ENCODE results near the gene TTC21A. TPM values are rescaled to one million over a fixed set of nuclear protein-coding genes. Genes with fewer than 3 reads are reported as not detected.

The TTC21A gene
- total RNA-seq, 4 donors from 2014 or later: 0.33 to 4.3 (median 1.1) TPM

DNA sequence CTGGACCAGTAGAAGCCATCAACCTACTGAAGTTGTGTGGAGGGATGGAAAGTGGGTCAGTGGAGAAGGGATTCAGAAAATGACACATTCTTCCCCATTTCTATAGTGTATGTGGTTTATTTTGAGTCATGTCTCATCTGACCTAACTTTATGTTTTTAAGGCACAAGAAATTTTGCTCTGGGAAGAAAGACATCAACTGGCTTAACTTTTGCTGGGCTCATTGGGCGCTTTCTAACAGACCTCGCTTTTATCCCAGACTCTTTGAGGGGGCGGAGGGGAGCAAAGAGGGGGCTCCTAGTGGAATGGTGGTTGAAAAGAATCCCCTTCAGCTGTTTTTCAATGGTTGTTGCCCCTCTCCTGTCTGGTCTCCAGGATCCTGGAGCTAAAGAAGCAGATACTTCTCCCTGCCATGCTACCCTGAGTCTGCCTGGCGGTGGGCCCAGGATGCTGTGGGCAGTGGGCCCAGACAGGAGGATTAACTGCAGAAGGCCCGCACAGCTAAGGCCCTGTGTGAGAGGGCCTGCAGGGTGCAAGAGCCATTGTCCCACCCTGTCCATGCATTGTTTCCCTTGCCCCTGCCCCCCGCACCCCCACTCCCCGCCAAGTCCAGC, 31.4 kb downstream of the TTC21A start:
- H3K36me3 ChIP-seq: peaks cover 0 to 22% of the 10 kb centered on the region in 2 donors
- H3K9me3 ChIP-seq: no peaks in the 10 kb centered on the region
- DNase-seq (peak in 1 of 2 donors; percentile 72), ATAC-seq (peak in 1 of 2 donors; percentile 20)
- peaks cover 25 to 39% of the 10 kb centered on the region in 2 donors for H3K4me1 ChIP-seq
- H3K27me3 ChIP-seq: no peaks in the 10 kb centered on the region
- peak overlapping the region in 1 of 4 donors; percentile 99 for H3K27ac ChIP-seq
- intact Hi-C loops (cut with DNase I; ENCODE audit: low total_unique reads) (no loop called here), in situ Hi-C loops (cut with MboI; ENCODE audit: low sequenced_read_pairs in 4 of 4) (no loop called here)
- H3K4me3 ChIP-seq: no peak overlapping the region
- TF ChIP-seq CTCF (IDR thresholded peaks at IDR 0.05 in 4 of 5, conservative IDR thresholded peaks at IDR 0.05 in 1 of 5): no peak
- TF ChIP-seq POLR2A (IDR thresholded peaks at IDR 0.05): no peak

- H3K4me3 ChIP-seq: no peak overlapping the region
- intact Hi-C loops (cut with DNase I; ENCODE audit: low total_unique reads): no loop called here
- in situ Hi-C loops (cut with MboI; ENCODE audit: low sequenced_read_pairs in 4 of 4): no loop called here
- no peaks in the 10 kb centered on the region for H3K9me3 ChIP-seq
- peak overlapping the region in 2 of 4 donors; percentile 99 to 100 for H3K27ac ChIP-seq
- no peak for TF ChIP-seq POLR2A (IDR thresholded peaks at IDR 0.05)
- no peak for TF ChIP-seq CTCF (IDR thresholded peaks at IDR 0.05 in 4 of 5, conservative IDR thresholded peaks at IDR 0.05 in 1 of 5)
- DNase-seq (no peak), ATAC-seq (no peak)
- H3K4me1 ChIP-seq: peaks cover 25 to 40% of the 10 kb centered on the region in 2 donors
- peaks cover 0 to 27% of the 10 kb centered on the region in 2 donors for H3K36me3 ChIP-seq
- H3K27me3 ChIP-seq: no peaks in the 10 kb centered on the region
Observed at GRCh38 chr3:39139442-39139841, 32.0 kb downstream of the TTC21A start.

DNA sequence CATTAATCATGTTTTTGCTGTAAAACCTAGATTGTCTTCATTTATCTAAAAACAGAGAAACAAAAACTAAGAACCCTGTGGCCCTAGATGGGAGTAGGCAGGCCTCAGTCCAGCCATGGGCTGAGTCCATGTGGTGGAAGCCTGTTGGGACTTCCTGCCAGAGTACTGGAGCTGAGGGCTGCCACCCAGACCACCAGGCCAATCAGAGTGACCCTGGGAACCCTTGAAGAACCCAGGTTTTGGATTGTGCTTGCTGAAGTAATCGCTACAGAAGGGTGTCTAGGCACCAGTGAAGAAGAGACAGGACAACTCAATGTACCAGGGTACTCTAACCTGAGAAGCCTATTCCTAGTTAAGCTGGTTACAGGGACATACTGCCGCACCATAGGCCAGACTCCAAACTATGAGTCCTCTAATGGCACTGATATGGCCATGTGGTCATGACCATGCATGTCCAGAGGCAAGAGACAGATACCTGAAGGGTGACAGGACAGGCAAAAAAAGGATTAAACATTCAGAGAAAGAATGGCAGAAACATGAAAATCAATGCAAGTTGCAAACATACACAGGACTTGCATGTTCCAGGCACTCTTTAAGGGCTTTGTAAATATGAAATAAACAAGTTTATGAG, 33.0 kb downstream of the TTC21A start:
- peak overlapping the region; percentile 58 to 100 (median 89) for H3K27ac ChIP-seq
- intact Hi-C loops (cut with DNase I; ENCODE audit: low total_unique reads) (no loop called here), in situ Hi-C loops (cut with MboI; ENCODE audit: low sequenced_read_pairs in 4 of 4) (no loop called here)
- TF ChIP-seq CTCF (IDR thresholded peaks at IDR 0.05 in 4 of 5, conservative IDR thresholded peaks at IDR 0.05 in 1 of 5) (no peak), POLR2A (IDR thresholded peaks at IDR 0.05) (no peak)
- H3K4me1 ChIP-seq: peaks cover 25 to 40% of the 10 kb centered on the region in 2 donors
- no peaks in the 10 kb centered on the region for H3K9me3 ChIP-seq
- no peak for DNase-seq
- H3K4me3 ChIP-seq: no peak overlapping the region
- peaks cover 0 to 37% of the 10 kb centered on the region in 2 donors for H3K36me3 ChIP-seq
- peak; percentile 55 to 69 for ATAC-seq
- no peaks in the 10 kb centered on the region for H3K27me3 ChIP-seq

DNA sequence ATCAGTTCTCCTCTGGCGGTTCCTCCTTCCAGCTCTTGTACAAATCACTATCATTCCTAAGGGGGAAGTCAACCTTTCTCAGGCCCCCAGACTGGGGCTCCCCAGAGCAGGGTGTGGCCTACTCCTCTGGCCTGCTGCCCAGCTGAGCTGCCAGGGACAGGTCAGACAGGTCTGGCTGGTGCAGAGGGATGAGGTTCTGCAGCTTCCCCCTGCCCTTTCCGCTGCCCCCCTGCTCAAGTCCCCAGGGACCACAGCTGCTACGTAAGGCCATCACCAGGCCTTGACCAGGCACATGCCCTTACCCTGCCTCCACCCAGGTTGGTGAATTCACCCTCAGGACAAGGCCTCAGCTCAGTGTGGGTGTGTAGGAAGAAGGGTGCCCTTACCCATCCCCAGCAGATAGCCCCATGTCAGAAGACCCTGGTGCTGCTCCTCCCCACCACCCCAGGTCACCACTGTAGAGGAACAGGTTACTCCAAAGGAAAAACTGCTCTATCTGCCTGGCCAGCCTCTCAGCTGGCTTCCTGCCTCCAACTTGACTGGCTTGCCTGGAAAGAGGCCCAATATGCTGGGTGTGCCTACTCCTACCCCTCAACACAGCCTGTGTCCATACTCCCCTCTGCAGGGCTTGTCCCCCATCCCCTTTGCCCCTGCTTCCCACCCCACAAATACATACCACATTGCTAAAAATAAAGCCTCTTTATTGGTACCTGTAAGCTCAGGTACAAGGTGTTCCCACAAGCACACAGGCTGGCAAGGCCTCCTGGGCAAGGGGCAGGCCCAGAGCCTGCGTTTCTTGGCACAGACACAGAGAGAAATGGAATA, 33.9 kb downstream of the TTC21A start:
- Histone ChIP-seq H3K36me3 (peaks cover 0 to 46% of the 10 kb centered on the region in 2 donors), H3K27me3 (no peaks in the 10 kb centered on the region), H3K27ac (peak overlapping the region; percentile 58 to 100 (median 89)), H3K9me3 (no peaks in the 10 kb centered on the region), H3K4me3 (no peak overlapping the region), H3K4me1 (peaks cover 33 to 48% of the 10 kb centered on the region in 2 donors)
- no peak for TF ChIP-seq CTCF (IDR thresholded peaks at IDR 0.05 in 4 of 5, conservative IDR thresholded peaks at IDR 0.05 in 1 of 5)
- TF ChIP-seq POLR2A (IDR thresholded peaks at IDR 0.05): no peak
- ATAC-seq (peak in 1 of 2 donors; percentile 4), DNase-seq (peak in 1 of 2 donors; percentile 52)
- in situ Hi-C loops (cut with MboI; ENCODE audit: low sequenced_read_pairs in 4 of 4): no loop called here
- intact Hi-C loops (cut with DNase I; ENCODE audit: low total_unique reads): no loop called here
